Bronchial epithelial cell (primary cell): ENCODE results near the gene CCDC138. TPM values are rescaled to one million over a fixed set of nuclear protein-coding genes. Genes with fewer than 3 reads are reported as not detected.

ENCODE experiments used
- DNase-seq: peaks from one replicate; pipeline ENCODE4 v3.0.0-alpha.2; 2010; ENCODE audit warnings: low read depth
- FAIRE-seq: peaks from 2 replicates; lab custom pipeline; 2011; peaks lifted over from hg19 to GRCh38; lab: Jason Lieb, UNC
- H3K27me3 ChIP-seq: 2 replicates; pipeline ENCODE4 v1.5.1; 2011; ENCODE audit warnings: low read length; ENCODE audit not compliant: control insufficient read depth, insufficient read depth
- H3K36me3 ChIP-seq: 2 replicates; pipeline ENCODE4 v1.5.1; 2011; ENCODE audit warnings: low read length; ENCODE audit not compliant: control insufficient read depth, insufficient read depth
- H3K4me3 ChIP-seq: 2 replicates; pipeline ENCODE4 v1.5.1; 2011; ENCODE audit warnings: mild to moderate bottlenecking, low read depth, low read length, control low read depth
- CTCF ChIP-seq: IDR thresholded peaks from 2 replicates; pipeline ENCODE4 v1.5.1; 2011; ENCODE audit warnings: mild to moderate bottlenecking, moderate library complexity, low read length, control low read depth, inconsistent platforms; ENCODE audit not compliant: insufficient read depth, severe bottlenecking
- total RNA-seq: library from RNA; depleted of rRNA; stranded (reverse); fragments of >200 nt; gene quantifications from 2 replicates; pipeline ENCODE4 v1.2.1, GENCODE V29; 2014

The CCDC138 gene
- total RNA-seq, 1 donor from 2014 or later: 3.4 TPM

GRCh38 chr2:108810993-108811957 lies 24.7 kb downstream of the CCDC138 start:
- H3K36me3 ChIP-seq: no peaks in the 10 kb centered on the region
- no peak for DNase-seq
- no peak for TF ChIP-seq CTCF
- no peak for FAIRE-seq
- H3K4me3 ChIP-seq: no peak overlapping the region
- H3K27me3 ChIP-seq: no peaks in the 10 kb centered on the region

DNA sequence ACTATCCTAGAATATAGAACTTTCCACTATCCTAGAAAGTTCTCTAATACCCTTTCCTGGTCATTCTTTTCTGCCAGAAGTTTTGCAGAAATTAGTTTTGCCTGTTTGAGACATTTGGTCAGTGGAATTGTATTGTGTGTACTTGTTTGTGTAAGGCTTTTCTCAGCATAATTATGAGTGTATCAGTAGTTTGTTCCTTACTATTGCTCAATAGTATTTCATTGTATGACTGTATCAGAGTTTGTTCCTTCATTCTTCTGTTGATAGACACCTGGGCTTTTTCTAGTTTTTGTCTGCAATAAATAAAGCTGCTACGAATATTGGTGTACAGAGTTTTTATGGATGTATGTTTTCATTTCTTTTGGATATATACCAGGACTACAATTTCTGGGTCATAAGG lies 27.2 kb downstream of the CCDC138 start:
- no peak overlapping the region for H3K4me3 ChIP-seq
- TF ChIP-seq CTCF: no peak
- FAIRE-seq (no peak), DNase-seq (peak; percentile 48)
- H3K36me3 ChIP-seq: no peaks in the 10 kb centered on the region
- no peaks in the 10 kb centered on the region for H3K27me3 ChIP-seq

DNA sequence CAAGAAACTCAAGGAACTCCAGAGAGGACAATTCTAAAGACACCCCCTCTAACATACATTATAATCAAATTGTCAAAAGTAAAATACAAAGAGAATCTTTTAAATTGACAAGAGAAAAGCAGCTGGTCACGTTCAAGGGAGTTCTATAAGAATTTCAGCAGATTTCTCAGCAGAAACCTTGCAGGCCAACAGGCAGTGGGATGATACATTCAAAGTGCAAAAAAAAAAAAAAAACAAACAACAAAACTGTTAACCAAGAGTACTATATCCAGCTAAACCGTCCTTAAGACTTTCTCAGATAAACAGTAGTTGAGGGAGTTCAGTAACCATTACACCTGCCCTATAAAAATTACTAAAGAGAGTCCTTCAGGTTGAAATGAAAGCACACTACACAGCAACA lies 33.9 kb downstream of the CCDC138 start:
- no peaks in the 10 kb centered on the region for H3K36me3 ChIP-seq
- no peak overlapping the region for H3K4me3 ChIP-seq
- H3K27me3 ChIP-seq: no peaks in the 10 kb centered on the region
- no peak for DNase-seq
- FAIRE-seq: no peak
- TF ChIP-seq CTCF: no peak

DNA sequence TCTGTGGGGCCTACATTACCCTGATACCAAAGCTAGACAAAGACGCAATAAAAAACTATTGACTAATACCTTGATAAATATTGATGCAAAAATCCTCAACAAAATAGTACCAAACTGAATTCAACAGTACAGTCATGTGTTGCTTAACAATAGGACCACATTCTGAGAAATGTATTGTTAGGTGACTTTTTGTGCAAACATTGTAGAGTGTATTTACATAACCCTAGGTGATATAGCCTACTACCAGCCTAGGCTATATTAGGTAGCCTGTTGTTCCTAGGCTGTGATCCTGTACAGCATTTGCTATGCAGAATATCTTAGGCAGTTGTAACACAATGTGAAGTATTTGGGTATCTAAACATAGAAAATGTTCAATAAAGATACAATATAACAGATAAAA lies 36.7 kb downstream of the CCDC138 start:
- no peaks in the 10 kb centered on the region for H3K36me3 ChIP-seq
- TF ChIP-seq CTCF: no peak
- no peak for DNase-seq
- H3K27me3 ChIP-seq: no peaks in the 10 kb centered on the region
- H3K4me3 ChIP-seq: no peak overlapping the region
- no peak for FAIRE-seq

DNA sequence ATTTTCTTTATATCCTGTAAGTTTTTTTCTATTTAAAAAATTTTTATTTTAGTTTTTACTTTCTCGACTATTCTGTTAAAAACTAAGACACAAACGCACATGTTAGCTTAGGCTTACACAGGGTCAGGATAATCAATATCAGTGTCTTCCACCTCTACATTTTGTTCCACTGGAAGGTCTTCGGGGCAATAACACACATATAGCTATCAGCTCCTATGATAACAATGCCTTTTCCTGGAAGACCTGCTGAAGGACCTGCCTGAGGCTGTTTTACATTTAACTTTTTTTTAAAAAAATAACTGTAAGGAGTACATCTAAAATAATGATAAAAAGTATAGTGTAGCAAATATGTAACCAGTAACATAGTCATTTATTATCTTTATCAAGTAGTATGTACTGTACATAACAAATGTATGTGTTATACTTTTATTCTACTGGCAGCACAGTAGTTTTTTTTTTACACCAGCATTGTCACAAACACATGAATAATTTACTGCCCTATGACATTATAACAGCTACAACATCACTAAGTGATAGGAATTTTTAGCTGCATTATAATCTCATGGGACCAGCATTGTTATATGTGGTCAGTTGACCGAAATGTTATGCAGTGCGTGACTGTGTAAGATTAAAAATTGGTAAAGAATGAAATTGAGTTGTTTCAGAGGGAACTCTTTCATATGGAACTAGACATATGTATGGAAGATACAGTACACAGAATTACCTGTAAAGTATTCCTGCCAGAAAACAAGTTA lies 37.9 kb downstream of the CCDC138 start:
- no peaks in the 10 kb centered on the region for H3K27me3 ChIP-seq
- H3K4me3 ChIP-seq: no peak overlapping the region
- FAIRE-seq (no peak), DNase-seq (no peak)
- no peaks in the 10 kb centered on the region for H3K36me3 ChIP-seq
- TF ChIP-seq CTCF: no peak
